NAMALWA (cell line): ENCODE results near the gene TCERG1L.
"Not testable (repeated sequence)": the region's sequence is repeated elsewhere in the genome, so short reads cannot be mapped to it uniquely, and the experiment has no call there.

Source experiments
- DNase-seq: peaks from one replicate; pipeline ENCODE4 v3.0.0-alpha.2; 2015; ENCODE audit warnings: low spot score

TCERG1L gene

GRCh38 chr10:131311661-131312477 lies at the start of gene TCERG1L:
TCERG1L (minus strand) TSS chr10:131311721; CDS start chr10:131311635, 86 bp downstream.
- DNase-seq: no peak

GRCh38 chr10:131358741-131359442 lies 47.4 kb upstream of the TCERG1L start:
- no peak for DNase-seq

- DNase-seq: no peak
These were observed 44.9 kb upstream of the TCERG1L start for GRCh38 chr10:131356442-131356841.

GRCh38 chr10:131355881-131356280 lies 44.4 kb upstream of the TCERG1L start:
- no peak for DNase-seq

- DNase-seq: no peak
These were observed 43.5 kb upstream of the TCERG1L start for GRCh38 chr10:131355056-131355455.

GRCh38 chr10:131354380-131354779 lies 42.9 kb upstream of the TCERG1L start:
- DNase-seq: peak; percentile 4

GRCh38 chr10:131352765-131353290 lies 41.3 kb upstream of the TCERG1L start:
- DNase-seq: no peak

GRCh38 chr10:131350660-131351059 lies 39.1 kb upstream of the TCERG1L start:
- no peak for DNase-seq

- DNase-seq: no peak
These were observed 38.7 kb upstream of the TCERG1L start for GRCh38 chr10:131350245-131350644.

- DNase-seq: no peak
These were observed 34.9 kb upstream of the TCERG1L start for GRCh38 chr10:131346456-131346855.

- DNase-seq: no peak
These were observed 34.2 kb upstream of the TCERG1L start for GRCh38 chr10:131345691-131346090.

- no peak for DNase-seq
These were observed 33.2 kb upstream of the TCERG1L start for GRCh38 chr10:131344747-131345146.

GRCh38 chr10:131337741-131338140 lies 26.2 kb upstream of the TCERG1L start:
- no peak for DNase-seq

GRCh38 chr10:131332821-131333220 lies 21.3 kb upstream of the TCERG1L start:
- DNase-seq: no peak

- DNase-seq: no peak
These were observed 12.4 kb upstream of the TCERG1L start for GRCh38 chr10:131323880-131324279.

GRCh38 chr10:131323025-131323424 lies 11.5 kb upstream of the TCERG1L start:
- no peak for DNase-seq

- DNase-seq: not testable (repeated sequence)
These were observed 11.1 kb upstream of the TCERG1L start for GRCh38 chr10:131322575-131322974.

GRCh38 chr10:131320860-131321604 lies 9.5 kb upstream of the TCERG1L start:
- no peak for DNase-seq

- no peak for DNase-seq
These were observed 7.3 kb upstream of the TCERG1L start for GRCh38 chr10:131318814-131319213.

GRCh38 chr10:131318291-131318690 lies 6.8 kb upstream of the TCERG1L start:
- no peak for DNase-seq

GRCh38 chr10:131316321-131317075 lies 5.0 kb upstream of the TCERG1L start:
- DNase-seq: no peak

GRCh38 chr10:131315344-131315743 lies 3.8 kb upstream of the TCERG1L start:
- DNase-seq: no peak
